Measurements from ENCODE around the gene HOXB6.

HOXB6 gene

GRCh38 chr17:48564188-48565021, 40.4 kb downstream of the HOXB6 start:
- ChIA-PET POLR2A (no interaction called here), CTCF (interaction anchor here (1.2 kb wide), 1 partner anchor 29 kb away, joined by 3 read pairs; the partner anchor contains the start of gene HOXB5)
- TF ChIP-seq CTCF (IDR thresholded peaks at IDR 0.05; ENCODE audit: control extremely low read depth, extremely low read depth, low read depth, missing control alignments): no peak
- DNase-seq (ENCODE audit: extremely low spot score): no peak

- ChIA-PET CTCF (interaction anchor here (0.9 to 1.2 kb wide), 2 partner anchors 24 to 29 kb away, joined by 3 read pairs; partner anchors contain the start of gene HOXB5), POLR2A (no interaction called here)
- TF ChIP-seq CTCF (IDR thresholded peaks at IDR 0.05; ENCODE audit: control extremely low read depth, extremely low read depth, low read depth, missing control alignments): no peak
- DNase-seq (ENCODE audit: extremely low spot score): no peak
Observed at GRCh38 chr17:48563867-48564187, 41.0 kb downstream of the HOXB6 start.

- no peak for TF ChIP-seq CTCF (IDR thresholded peaks at IDR 0.05; ENCODE audit: control extremely low read depth, extremely low read depth, low read depth, missing control alignments)
- CTCF ChIA-PET: interaction anchor here (0.9 to 1.2 kb wide), 2 partner anchors 24 to 30 kb away, joined by 3 read pairs; partner anchors contain the start of gene HOXB5
- DNase-seq (ENCODE audit: extremely low spot score): no peak
- POLR2A ChIA-PET: no interaction called here
Observed at GRCh38 chr17:48563385-48563838, 41.4 kb downstream of the HOXB6 start.

- ChIA-PET CTCF (interaction anchor here (0.8 to 1.2 kb wide), 3 partner anchors 9 to 30 kb away, joined by 3 read pairs; partner anchors contain the start of gene HOXB5), POLR2A (no interaction called here)
Observed at GRCh38 chr17:48562934-48563333, 41.9 kb downstream of the HOXB6 start.

GRCh38 chr17:48561884-48562810, 42.6 kb downstream of the HOXB6 start:
- CTCF ChIA-PET: interaction anchor here (0.7 to 1.1 kb wide), 4 partner anchors 10 to 27 kb away, joined by 3 read pairs; no protein-coding TSS in a partner anchor
- POLR2A ChIA-PET: no interaction called here
- no peak for TF ChIP-seq CTCF (IDR thresholded peaks at IDR 0.05; ENCODE audit: control extremely low read depth, extremely low read depth, low read depth, missing control alignments)
- DNase-seq (ENCODE audit: extremely low spot score): no peak

More at GRCh38 chr17:48562934-48563333, 41.9 kb downstream of the HOXB6 start:
- no peak for DNase-seq (ENCODE audit: extremely low spot score)
- TF ChIP-seq CTCF (IDR thresholded peaks at IDR 0.05; ENCODE audit: control extremely low read depth, extremely low read depth, low read depth, missing control alignments): no peak

All from GM10248 (cell line).